ENCODE data around the gene HSD11B2.

The HSD11B2 gene

DNA sequence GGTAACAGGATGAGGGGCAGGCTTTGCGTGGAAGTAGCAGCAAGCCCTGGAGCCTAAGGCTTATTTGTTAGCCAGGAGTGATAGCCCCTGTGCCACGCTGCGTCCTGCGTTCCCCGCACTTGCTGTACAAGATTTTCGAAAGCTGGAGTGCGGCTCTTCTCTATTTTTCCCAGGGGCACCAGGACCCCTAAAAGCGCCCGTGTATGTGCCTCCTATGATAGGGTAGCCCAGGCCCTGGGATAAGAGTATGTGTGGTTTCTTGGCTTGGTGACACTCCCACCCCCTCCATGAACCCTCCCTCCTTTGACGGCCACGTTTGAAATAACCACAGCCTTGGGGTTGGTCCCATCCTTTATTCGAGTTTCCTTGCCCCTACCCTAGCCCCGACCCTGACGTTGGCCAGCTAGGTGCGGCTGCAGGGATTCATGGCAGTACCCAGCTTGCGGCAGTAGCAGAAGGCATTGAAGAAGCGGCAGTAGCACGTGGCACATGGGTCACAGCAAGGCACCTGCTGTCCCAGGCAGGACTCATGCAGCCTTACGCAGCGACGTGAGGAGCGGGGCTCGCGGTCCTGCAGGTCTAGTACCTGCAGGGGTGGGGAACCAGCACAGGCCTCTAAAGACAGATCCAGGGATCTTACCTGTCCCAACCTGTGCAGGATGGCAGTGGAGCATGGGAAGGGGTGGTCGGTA lies 51.5 kb downstream of the HSD11B2 start:
- DNase-seq: no peak

DNA sequence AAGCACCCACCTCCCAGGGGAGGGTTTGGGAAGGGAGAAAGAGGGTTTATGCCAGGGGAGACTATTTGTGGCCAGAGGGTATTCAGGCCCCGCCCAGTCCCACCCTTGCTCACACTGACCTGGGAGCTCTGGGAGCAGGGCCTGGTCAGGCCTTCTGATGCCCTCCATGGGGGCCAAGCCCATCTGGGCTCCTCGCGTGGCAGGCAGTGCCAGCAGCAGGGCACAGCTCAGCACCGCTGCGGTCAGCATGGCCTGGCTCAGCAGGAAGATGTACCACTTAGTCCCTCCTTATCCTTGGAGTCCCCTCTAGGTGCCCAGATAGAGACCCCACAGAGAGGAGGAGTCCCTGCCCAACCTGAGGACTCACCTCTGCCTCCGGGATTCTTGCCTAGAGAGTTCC lies 52.2 kb downstream of the HSD11B2 start, which contains the start of gene AGRP:
TSS of gene AGRP (minus strand) at position 398 of the 400 bp plus-strand sequence. CDS start at position 249, 149 bp downstream.
- no peak for DNase-seq

DNA sequence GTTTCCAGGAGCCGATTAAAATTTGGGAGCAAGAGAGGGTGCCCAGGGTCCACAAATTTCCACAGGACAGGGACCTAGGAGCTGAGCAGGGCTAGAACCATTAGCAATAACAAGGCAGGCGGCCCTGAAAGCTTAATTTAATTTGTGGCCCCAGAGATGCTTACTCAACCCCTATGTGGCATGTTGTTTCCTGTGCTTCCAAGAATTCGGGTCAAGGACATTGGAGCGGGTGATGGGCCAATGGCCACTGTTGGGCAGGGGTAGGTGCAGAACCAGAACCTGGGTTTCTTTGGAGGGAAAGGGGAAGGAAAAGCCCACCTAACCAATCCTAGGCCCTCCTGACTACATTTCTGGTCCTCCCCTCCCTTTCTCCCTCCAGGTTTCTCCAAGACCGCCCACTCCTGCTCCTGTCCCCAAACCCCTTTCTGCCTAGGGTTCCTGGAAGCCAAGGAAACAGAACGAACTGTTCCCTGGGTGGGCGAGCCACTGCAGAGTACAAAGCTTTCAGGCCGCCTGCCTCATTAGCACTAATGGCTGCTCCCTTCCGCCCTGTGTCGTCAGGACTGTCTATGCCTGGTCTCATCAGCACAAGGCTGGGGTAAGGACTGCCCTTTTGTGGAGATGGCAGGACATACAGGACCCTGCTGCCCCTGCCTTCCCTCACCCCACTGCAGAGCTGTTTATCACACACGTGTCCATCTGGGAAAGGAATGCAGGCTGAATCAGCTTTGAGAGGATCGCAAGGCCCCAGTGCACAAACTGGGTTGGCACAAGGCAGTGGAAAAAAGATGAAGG lies 53.0 kb downstream of the HSD11B2 start:
- DNase-seq: no peak

DNA sequence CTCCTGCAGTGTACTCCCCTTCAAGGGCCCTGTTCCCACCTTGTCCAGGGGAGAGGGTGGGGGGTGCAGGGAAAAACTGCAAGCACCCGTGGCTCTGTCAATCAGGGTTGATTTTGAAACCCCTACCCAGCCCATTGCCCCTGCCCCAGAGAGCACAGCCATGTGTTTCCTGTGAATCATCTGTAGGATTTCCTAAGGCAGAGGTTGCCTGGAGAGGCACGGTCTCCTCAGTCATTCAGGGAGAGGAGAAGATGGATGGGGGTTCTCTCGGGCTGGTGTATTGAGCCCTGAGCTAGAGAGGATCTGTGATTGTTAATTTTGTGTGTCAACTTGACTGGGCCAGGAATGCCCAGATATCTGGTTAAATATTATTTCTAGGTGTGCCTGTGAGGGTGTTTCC lies 55.9 kb downstream of the HSD11B2 start:
- DNase-seq: no peak

Data from NCI-H774 (cell line).